Endothelial cell of umbilical vein (primary cell): ENCODE data around the gene GHRHR. TPM values are rescaled to one million over a fixed set of nuclear protein-coding genes. Genes with fewer than 3 reads are reported as not detected.

Experiments
- BruUV-seq: library from RNA; stranded (reverse); fragments of 400-500 nt; replicated peaks from 2 replicates; lab custom pipeline; 2021; lab: Mats Ljungman, UMichigan
- CTCF ChIA-PET: fragments of 300-600, 350-600 bp; sonication (Branson Sonifier 250); formaldehyde crosslinking; loops from one replicate; lab custom pipeline; 2021; ENCODE audit warnings: antibody characterized with exemption, inconsistent platforms; lab: Charles Lee
- POLR2A ChIA-PET: fragments of 300-600, 350-600 bp; sonication (Branson Sonifier 250); formaldehyde crosslinking; loops from one replicate; lab custom pipeline; 2021; ENCODE audit warnings: antibody characterized with exemption, inconsistent platforms; lab: Charles Lee
- DNase-seq: peaks from one replicate; pipeline ENCODE4 v3.0.0-alpha.2; 2011; ENCODE audit warnings: low read depth, low spot score
- FAIRE-seq: peaks from 2 replicates; lab custom pipeline; 2011; peaks lifted over from hg19 to GRCh38; lab: Jason Lieb, UNC
- H2AFZ ChIP-seq: 2 replicates; pipeline ENCODE4 v1.6.0; 2012; ENCODE audit warnings: low read depth, low read length, control low read depth, inconsistent platforms
- H3K27ac ChIP-seq: 2 replicates; pipeline ENCODE4 v1.5.1; 2011; ENCODE audit warnings: low read depth, mild to moderate bottlenecking, control low read depth, low read length, moderate library complexity; ENCODE audit not compliant: insufficient read depth
- H3K27me3 ChIP-seq, 2 experiments: 2 replicates each; pipeline versions ENCODE4 v1.6.0 to v1.6.1; 2011; ENCODE audit warnings: low read length in 2 of 2, mixed read lengths in 1 of 2; ENCODE audit not compliant: control insufficient read depth in 2 of 2, insufficient read depth in 2 of 2
- H3K36me3 ChIP-seq, 2 experiments: 2 replicates in 1 of 2; 3 replicates in 1 of 2; pipeline ENCODE4 v1.5.1; 2011; ENCODE audit warnings: low read length in 2 of 2, mild to moderate bottlenecking in 1 of 2, moderate library complexity in 1 of 2; ENCODE audit not compliant: control insufficient read depth in 2 of 2, insufficient read depth in 2 of 2; ENCODE audit errors: extremely low read depth in 1 of 2
- H3K4me1 ChIP-seq: 3 replicates; pipeline ENCODE4 v1.5.1; 2011; ENCODE audit warnings: mild to moderate bottlenecking, low read length; ENCODE audit not compliant: control insufficient read depth, insufficient read depth; ENCODE audit errors: extremely low read depth
- H3K4me2 ChIP-seq: 2 replicates; pipeline ENCODE4 v1.6.1; 2011; ENCODE audit warnings: low read length, control low read depth, mixed read lengths; ENCODE audit not compliant: insufficient read depth
- H3K4me3 ChIP-seq, 3 experiments: fragments of 200-600 bp in 1 of 3; sonication (generic), shearing (Covaris generic) in 1 of 3; replicated peaks in 1 of 3; 2 replicates each; pipeline ENCODE4 v1.5.1; 2011 to 2016; ENCODE audit warnings: control low read depth in 3 of 3, low read length in 3 of 3, mild to moderate bottlenecking in 2 of 3, inconsistent platforms in 1 of 3, low read depth in 1 of 3, moderate library complexity in 1 of 3; ENCODE audit not compliant: insufficient read depth in 1 of 3
- H3K79me2 ChIP-seq: 2 replicates; pipeline ENCODE4 v1.6.0; 2012; ENCODE audit warnings: low read length, inconsistent platforms; ENCODE audit not compliant: control insufficient read depth, insufficient read depth
- H3K9ac ChIP-seq: replicated peaks from 2 replicates; pipeline ENCODE3; 2011; ENCODE audit warnings: low read length, control low read depth; ENCODE audit not compliant: insufficient read depth; ENCODE audit errors: extremely low read depth
- H3K9me1 ChIP-seq: replicated peaks from 3 replicates; pipeline ENCODE4 v1.6.0; 2011; ENCODE audit warnings: mild to moderate bottlenecking, low read length; ENCODE audit not compliant: control insufficient read depth, insufficient read depth; ENCODE audit errors: extremely low read depth
- H3K9me3 ChIP-seq: replicated peaks from 2 replicates; pipeline ENCODE4 v1.5.1; 2012; ENCODE audit warnings: low read length, inconsistent platforms; ENCODE audit not compliant: control insufficient read depth, insufficient read depth
- H4K20me1 ChIP-seq: replicated peaks from 2 replicates; pipeline ENCODE3; 2011; ENCODE audit warnings: mild to moderate bottlenecking, low read length; ENCODE audit not compliant: control insufficient read depth, insufficient read depth; ENCODE audit errors: extremely low read depth
- JUN ChIP-seq: IDR thresholded peaks from 2 replicates; pipeline ENCODE4 v1.6.1; 2011; ENCODE audit warnings: borderline replicate concordance, low read depth; ENCODE audit not compliant: insufficient read length, insufficient read depth
- MYC ChIP-seq: IDR thresholded peaks from one replicate; pipeline ENCODE4 v1.6.1; 2011; ENCODE audit warnings: mild to moderate bottlenecking, low read depth, low read length
- POLR2AphosphoS5 ChIP-seq: IDR thresholded peaks from 2 replicates; pipeline ENCODE4 v1.6.1; 2012; ENCODE audit warnings: low read depth, mild to moderate bottlenecking, control low read depth, low read length, moderate library complexity; ENCODE audit not compliant: insufficient read depth
- dilution Hi-C: fragments of 300-500 bp; cut with MboI; formaldehyde crosslinking; loops from one replicate; pipeline ENCODE4 v1.15.0; 2019; ENCODE audit warnings: low sequenced_read_pairs; ENCODE audit not compliant: extremely low pct_ligation_motif_present
- intact Hi-C: fragments of 100-400 bp; cut with micrococcal nuclease; formaldehyde crosslinking; loops from one replicate; pipeline ENCODE4 v1.10.0; 2022
- polyA plus RNA-seq, 4 experiments: library from polyadenylated mRNA; depleted of rRNA in 3 of 4; stranded (reverse) in 3 of 4; unstranded in 1 of 4; fragments of >200 nt; gene quantifications; 2 replicates each; pipeline versions ENCODE4 v1.2.1 to v1.2.3, GENCODE V29; 2011 to 2012; ENCODE audit warnings: missing spikeins in 1 of 4
- total RNA-seq: library from RNA; stranded (reverse); gene quantifications from 2 replicates; pipeline ENCODE4 v1.2.3, GENCODE V29; 2021

GHRHR gene
- total and polyA plus RNA-seq, 2 donors (not counting 3 experiments of a cell fraction or from before 2014, with no cell fraction given) = not detected

DNA sequence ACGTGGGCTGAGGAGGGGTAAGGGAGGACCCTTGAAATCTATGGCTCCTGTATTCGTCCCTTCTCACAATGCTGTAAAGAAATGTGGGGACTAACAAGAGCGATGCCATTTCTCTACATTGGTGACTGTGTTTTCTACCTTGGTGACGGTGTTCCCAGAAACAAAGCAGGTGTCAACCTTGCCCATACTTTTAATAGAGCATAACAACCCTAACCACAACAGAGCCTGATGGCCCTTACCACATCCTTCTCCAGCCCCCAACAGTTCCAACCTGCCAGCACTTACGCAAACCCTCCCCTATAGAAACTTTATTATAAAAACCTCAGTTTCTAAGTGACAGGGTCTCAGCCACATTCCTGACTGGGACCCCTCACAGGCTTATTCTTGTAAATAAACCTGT lies 60.1 kb downstream of the GHRHR start:
- POLR2A ChIA-PET = no interaction called here
- DNase-seq = no peak
- H3K4me1 ChIP-seq = no peaks in the 10 kb centered on the region
- no peaks in the 10 kb centered on the region for H3K9me1 ChIP-seq
- H3K4me2 ChIP-seq = no peak overlapping the region
- dilution Hi-C loops (no loop called here), intact Hi-C loops (no loop called here)
- no peaks in the 10 kb centered on the region for H3K79me2 ChIP-seq
- no peaks in the 10 kb centered on the region for H4K20me1 ChIP-seq
- H3K4me3 ChIP-seq = no peak overlapping the region
- H3K9ac ChIP-seq = no peak overlapping the region
- H3K36me3 ChIP-seq = no peaks in the 10 kb centered on the region
- CTCF ChIA-PET = interaction anchor here (1.2 kb wide), 1 partner anchor 99 kb away, joined by 3 read pairs; no protein-coding TSS in a partner anchor
- H3K27me3 ChIP-seq = peaks cover 0 to 5% of the 10 kb centered on the region in 2 experiments
- BruUV-seq = no TSS peak
- H3K9me3 ChIP-seq = no peaks in the 10 kb centered on the region
- H2AFZ ChIP-seq = no peak overlapping the region
- no peak for TF ChIP-seq POLR2AphosphoS5
- no peak overlapping the region for H3K27ac ChIP-seq
- FAIRE-seq = no peak

GRCh38 chr7:31027161-31027965 lies 63.6 kb downstream of the GHRHR start:
- no peaks in the 10 kb centered on the region for H3K9me3 ChIP-seq
- no peak for DNase-seq
- H3K4me3 ChIP-seq = no peak overlapping the region
- H3K9me1 ChIP-seq = no peaks in the 10 kb centered on the region
- H3K9ac ChIP-seq = no peak overlapping the region
- no peak overlapping the region for H2AFZ ChIP-seq
- no peak overlapping the region for H3K4me2 ChIP-seq
- no peak for FAIRE-seq
- H3K79me2 ChIP-seq = no peaks in the 10 kb centered on the region
- no peaks in the 10 kb centered on the region for H3K4me1 ChIP-seq
- ChIA-PET POLR2A (no interaction called here), CTCF (interaction anchor here (1.0 to 3.6 kb wide), 3 partner anchors 13 to 95 kb away, joined by 4 to 15 read pairs (median 14); no protein-coding TSS in a partner anchor)
- H3K27me3 ChIP-seq = peaks cover 0 to 5% of the 10 kb centered on the region in 2 experiments
- dilution Hi-C loops (no loop called here), intact Hi-C loops (no loop called here)
- no TSS peak for BruUV-seq
- H3K27ac ChIP-seq = no peak overlapping the region
- no peaks in the 10 kb centered on the region for H3K36me3 ChIP-seq
- no peaks in the 10 kb centered on the region for H4K20me1 ChIP-seq
- TF ChIP-seq JUN = no peak
- no peak for TF ChIP-seq MYC
